Measurements from ENCODE around the gene SQSTM1.
"Not testable (repeated sequence)": the region's sequence is repeated elsewhere in the genome, so short reads cannot be mapped to it uniquely, and the experiment has no call there.

SQSTM1 gene

DNA sequence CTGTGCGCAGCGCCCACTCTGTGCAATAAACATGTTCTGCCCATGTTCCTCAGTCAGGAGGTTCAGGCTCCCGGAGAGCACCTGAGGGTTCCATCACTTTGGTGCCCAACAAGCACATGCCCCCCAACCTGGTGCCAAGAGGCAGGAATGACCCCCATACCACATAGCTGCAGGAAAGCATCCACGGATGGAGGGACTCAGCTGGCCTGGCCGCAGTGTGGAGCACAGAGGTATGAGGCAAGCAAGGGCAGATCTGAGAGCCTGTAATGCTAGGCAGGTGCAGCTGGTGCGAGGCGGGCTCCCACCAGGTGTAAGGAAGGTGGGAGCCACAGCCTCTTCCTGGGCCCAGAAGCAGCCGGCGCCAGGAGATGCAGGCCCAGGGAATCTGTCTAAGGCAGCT, 42.2 kb downstream of the SQSTM1 start:
- H3K27ac Mint-ChIP-seq, result no peak overlapping the region
- no peak overlapping the region for H3K4me3 Mint-ChIP-seq
- peaks cover 19% of the 10 kb centered on the region for H3K4me1 Mint-ChIP-seq (ENCODE audit: low read depth)
- no peak for DNase-seq
- H3K9me3 Mint-ChIP-seq, result no peaks in the 10 kb centered on the region
- no peaks in the 10 kb centered on the region for H3K27me3 Mint-ChIP-seq
- peaks cover 65% of the 10 kb centered on the region for H3K36me3 Mint-ChIP-seq (ENCODE audit: low read depth)

GRCh38 chr5:179863449-179864085, 42.9 kb downstream of the SQSTM1 start:
- H3K4me1 Mint-ChIP-seq (ENCODE audit: low read depth), result peaks cover 16% of the 10 kb centered on the region
- H3K4me3 Mint-ChIP-seq, result no peak overlapping the region
- no peak for DNase-seq
- peaks cover 66% of the 10 kb centered on the region for H3K36me3 Mint-ChIP-seq (ENCODE audit: low read depth)
- no peaks in the 10 kb centered on the region for H3K27me3 Mint-ChIP-seq
- no peaks in the 10 kb centered on the region for H3K9me3 Mint-ChIP-seq
- H3K27ac Mint-ChIP-seq, result no peak overlapping the region

DNA sequence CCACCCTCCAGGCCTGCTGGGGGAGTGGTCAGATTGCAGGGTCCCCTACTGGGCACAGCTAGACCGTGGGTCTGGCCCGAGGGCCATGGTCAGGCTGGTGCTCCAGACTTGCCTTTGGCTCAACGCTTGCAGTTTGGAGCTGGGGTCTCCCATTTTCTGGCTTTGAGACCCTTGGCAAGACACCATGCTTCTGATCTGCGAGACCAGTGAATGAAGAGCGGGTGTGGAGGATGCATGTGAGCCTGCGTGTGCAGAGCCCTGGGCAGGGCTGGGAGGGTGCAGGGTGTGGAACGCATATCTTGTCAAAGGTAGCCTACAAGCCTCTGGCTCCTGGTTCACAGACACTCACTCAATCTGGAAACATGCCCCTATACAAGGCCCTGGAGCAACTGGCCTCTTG, 44.0 kb downstream of the SQSTM1 start:
- Mint-ChIP-seq H3K4me1 (ENCODE audit: low read depth) (peaks cover 13% of the 10 kb centered on the region), H3K27me3 (no peaks in the 10 kb centered on the region), H3K4me3 (no peak overlapping the region), H3K36me3 (ENCODE audit: low read depth) (peaks cover 75% of the 10 kb centered on the region), H3K9me3 (no peaks in the 10 kb centered on the region), H3K27ac (no peak overlapping the region)
- DNase-seq, result no peak

DNA sequence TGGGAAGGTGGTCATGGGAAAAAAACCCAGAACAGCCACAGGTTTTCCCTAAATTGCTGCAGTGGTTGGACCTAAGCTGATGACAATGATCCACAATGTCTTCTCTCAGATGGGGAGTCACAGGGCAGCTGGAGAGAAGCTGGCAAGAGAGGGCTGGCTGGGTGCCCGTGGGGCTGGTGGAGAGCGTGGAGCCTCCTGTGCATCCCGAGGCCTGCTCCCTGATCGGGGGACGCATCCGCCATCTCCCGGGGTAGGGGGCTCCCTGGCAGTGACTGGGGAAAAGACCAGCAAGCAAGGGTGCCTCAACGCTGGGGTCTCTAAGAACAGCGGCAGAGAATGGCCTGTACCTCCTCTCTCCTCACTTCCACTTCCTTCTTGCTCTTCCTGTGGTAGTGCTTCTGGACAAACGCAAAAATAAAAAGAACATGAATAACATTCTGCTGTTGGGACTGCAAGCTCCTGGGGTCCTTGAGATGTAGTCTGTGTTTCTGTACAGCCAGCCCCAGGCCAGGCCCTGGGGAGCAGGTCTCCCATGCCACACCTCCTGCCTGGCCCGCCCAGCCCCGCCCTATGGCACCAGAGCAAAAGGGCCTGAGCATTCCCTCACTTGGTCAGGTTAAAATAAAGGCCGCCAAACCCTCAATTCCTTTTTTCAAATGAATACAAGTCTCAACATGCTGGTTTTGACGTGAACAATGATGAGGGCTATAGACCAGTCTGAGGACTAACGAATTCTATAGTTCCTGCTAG, 45.0 kb downstream of the SQSTM1 start:
- Mint-ChIP-seq H3K9me3 (no peaks in the 10 kb centered on the region), H3K27me3 (no peaks in the 10 kb centered on the region), H3K4me1 (ENCODE audit: low read depth) (peaks cover 7% of the 10 kb centered on the region), H3K4me3 (no peak overlapping the region), H3K36me3 (ENCODE audit: low read depth) (peaks cover 79% of the 10 kb centered on the region), H3K27ac (peak overlapping the region; percentile 22)
- DNase-seq, result no peak

- Mint-ChIP-seq H3K27ac (peak overlapping the region; percentile 44), H3K4me3 (no peak overlapping the region), H3K27me3 (no peaks in the 10 kb centered on the region), H3K4me1 (ENCODE audit: low read depth) (peaks cover 7% of the 10 kb centered on the region), H3K9me3 (no peaks in the 10 kb centered on the region), H3K36me3 (ENCODE audit: low read depth) (peaks cover 87% of the 10 kb centered on the region)
- peak; percentile 41 for DNase-seq
Measured at GRCh38 chr5:179866241-179867078, 45.8 kb downstream of the SQSTM1 start.

GRCh38 chr5:179867079-179867465, 46.4 kb downstream of the SQSTM1 start:
- DNase-seq, result no peak
- peaks cover 84% of the 10 kb centered on the region for H3K36me3 Mint-ChIP-seq (ENCODE audit: low read depth)
- H3K9me3 Mint-ChIP-seq, result no peaks in the 10 kb centered on the region
- H3K27me3 Mint-ChIP-seq, result no peaks in the 10 kb centered on the region
- no peak overlapping the region for H3K4me3 Mint-ChIP-seq
- H3K27ac Mint-ChIP-seq, result peak overlapping the region; percentile 74
- peaks cover 7% of the 10 kb centered on the region for H3K4me1 Mint-ChIP-seq (ENCODE audit: low read depth)

- peaks cover 84% of the 10 kb centered on the region for H3K36me3 Mint-ChIP-seq (ENCODE audit: low read depth)
- no peaks in the 10 kb centered on the region for H3K9me3 Mint-ChIP-seq
- H3K27me3 Mint-ChIP-seq, result no peaks in the 10 kb centered on the region
- peaks cover 7% of the 10 kb centered on the region for H3K4me1 Mint-ChIP-seq (ENCODE audit: low read depth)
- H3K4me3 Mint-ChIP-seq, result no peak overlapping the region
- H3K27ac Mint-ChIP-seq, result peak overlapping the region; percentile 74
- DNase-seq, result no peak
Measured at GRCh38 chr5:179867476-179867875, 46.8 kb downstream of the SQSTM1 start.

- peaks cover 84% of the 10 kb centered on the region for H3K36me3 Mint-ChIP-seq (ENCODE audit: low read depth)
- no peak for DNase-seq
- H3K9me3 Mint-ChIP-seq, result no peaks in the 10 kb centered on the region
- no peaks in the 10 kb centered on the region for H3K27me3 Mint-ChIP-seq
- H3K4me1 Mint-ChIP-seq (ENCODE audit: low read depth), result peaks cover 7% of the 10 kb centered on the region
- peak overlapping the region; percentile 64 for H3K27ac Mint-ChIP-seq
- H3K4me3 Mint-ChIP-seq, result no peak overlapping the region
Measured at GRCh38 chr5:179868541-179868940, 47.8 kb downstream of the SQSTM1 start.

DNA sequence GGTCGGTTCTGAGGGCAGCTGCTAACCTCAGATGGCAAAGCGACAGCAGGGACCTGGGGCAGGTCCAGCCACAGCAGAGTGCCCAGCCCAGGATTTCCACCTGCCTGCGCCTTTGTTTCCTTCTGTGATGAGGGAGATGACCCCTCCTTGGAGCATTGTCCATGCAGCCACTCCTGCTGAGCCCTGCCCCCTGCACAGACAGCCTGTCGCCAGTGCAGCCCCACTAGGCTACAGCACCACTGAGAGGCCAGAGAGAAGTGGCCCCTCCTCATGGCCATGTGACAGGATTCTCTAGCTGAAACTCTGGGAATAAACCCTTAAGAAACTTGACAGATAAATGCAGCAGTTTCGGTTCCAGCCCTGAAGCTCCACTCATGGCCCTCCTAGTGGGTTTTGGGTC, 48.4 kb downstream of the SQSTM1 start:
- H3K4me1 Mint-ChIP-seq (ENCODE audit: low read depth), result peaks cover 7% of the 10 kb centered on the region
- peaks cover 84% of the 10 kb centered on the region for H3K36me3 Mint-ChIP-seq (ENCODE audit: low read depth)
- H3K4me3 Mint-ChIP-seq, result no peak overlapping the region
- DNase-seq, result no peak
- H3K9me3 Mint-ChIP-seq, result no peaks in the 10 kb centered on the region
- H3K27me3 Mint-ChIP-seq, result no peaks in the 10 kb centered on the region
- peak overlapping the region; percentile 33 for H3K27ac Mint-ChIP-seq

DNA sequence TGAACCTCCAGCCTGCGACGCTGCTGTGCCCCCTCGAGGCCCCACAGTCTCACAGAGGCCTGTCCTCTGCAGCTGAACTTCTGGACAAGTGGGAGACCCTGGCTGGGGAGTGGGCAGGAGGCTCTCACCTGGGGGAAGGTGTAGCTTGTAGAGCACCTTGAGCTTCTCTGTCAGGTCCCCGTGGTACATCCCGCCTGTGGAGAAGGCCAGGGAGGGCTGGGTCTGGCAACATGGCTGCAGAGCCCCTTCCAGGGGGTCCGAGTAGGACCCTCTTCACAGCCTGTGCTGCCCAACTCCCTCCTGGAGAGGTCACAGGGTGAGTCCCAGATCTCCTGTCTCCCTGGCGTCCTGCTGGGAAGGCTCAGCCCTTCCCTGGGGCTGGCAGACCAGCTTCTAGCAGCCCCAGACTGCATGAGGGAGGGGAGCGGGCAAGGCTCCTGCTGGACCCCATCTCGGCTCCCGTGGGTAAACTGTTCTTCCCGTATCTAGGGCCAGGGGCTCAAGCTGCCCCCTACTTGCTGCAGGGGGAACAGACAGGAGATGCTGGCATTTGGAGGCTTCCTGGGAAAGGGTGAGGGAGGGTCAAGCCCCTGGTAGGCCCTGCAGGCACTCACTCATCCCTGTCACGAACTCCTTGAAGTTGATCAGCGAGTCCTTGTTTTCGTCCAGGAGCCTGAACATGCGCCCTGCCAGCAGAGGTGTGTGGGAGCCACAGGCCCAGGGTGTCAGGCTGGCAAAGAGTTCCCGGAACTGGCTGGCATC, 49.1 kb downstream of the SQSTM1 start:
- H3K36me3 Mint-ChIP-seq (ENCODE audit: low read depth), result peaks cover 85% of the 10 kb centered on the region
- H3K27me3 Mint-ChIP-seq, result no peaks in the 10 kb centered on the region
- H3K4me1 Mint-ChIP-seq (ENCODE audit: low read depth), result peaks cover 7% of the 10 kb centered on the region
- no peak overlapping the region for H3K4me3 Mint-ChIP-seq
- no peaks in the 10 kb centered on the region for H3K9me3 Mint-ChIP-seq
- H3K27ac Mint-ChIP-seq, result no peak overlapping the region
- no peak for DNase-seq

DNA sequence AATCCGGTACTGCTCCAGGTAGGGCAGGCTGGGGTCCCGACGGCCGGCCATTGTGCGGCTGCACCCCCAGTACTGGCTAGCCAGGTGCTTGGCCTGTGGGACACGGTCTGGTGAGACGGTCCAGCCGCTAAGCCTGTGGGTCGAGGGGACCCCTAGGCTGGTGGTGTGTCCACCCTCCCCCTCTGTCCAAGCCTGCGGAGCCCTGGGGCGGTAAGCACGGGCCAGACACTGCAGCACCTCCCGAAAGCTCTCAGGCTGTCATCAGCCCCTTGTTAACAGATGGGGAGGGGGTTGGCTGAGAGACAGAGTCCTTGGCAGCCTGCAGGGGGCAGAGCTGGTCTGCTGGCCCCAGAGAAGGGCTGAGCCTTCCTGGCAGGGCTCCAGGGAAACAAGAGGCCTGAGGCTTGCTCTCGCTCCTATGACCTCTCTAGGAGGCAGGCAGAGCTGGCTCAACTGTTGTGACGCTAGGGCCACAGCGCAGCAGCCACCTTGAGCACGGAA, 49.7 kb downstream of the SQSTM1 start:
- DNase-seq, result no peak
- peaks cover 85% of the 10 kb centered on the region for H3K36me3 Mint-ChIP-seq (ENCODE audit: low read depth)
- no peak overlapping the region for H3K4me3 Mint-ChIP-seq
- peaks cover 7% of the 10 kb centered on the region for H3K4me1 Mint-ChIP-seq (ENCODE audit: low read depth)
- no peaks in the 10 kb centered on the region for H3K27me3 Mint-ChIP-seq
- H3K27ac Mint-ChIP-seq, result no peak overlapping the region
- no peaks in the 10 kb centered on the region for H3K9me3 Mint-ChIP-seq

DNA sequence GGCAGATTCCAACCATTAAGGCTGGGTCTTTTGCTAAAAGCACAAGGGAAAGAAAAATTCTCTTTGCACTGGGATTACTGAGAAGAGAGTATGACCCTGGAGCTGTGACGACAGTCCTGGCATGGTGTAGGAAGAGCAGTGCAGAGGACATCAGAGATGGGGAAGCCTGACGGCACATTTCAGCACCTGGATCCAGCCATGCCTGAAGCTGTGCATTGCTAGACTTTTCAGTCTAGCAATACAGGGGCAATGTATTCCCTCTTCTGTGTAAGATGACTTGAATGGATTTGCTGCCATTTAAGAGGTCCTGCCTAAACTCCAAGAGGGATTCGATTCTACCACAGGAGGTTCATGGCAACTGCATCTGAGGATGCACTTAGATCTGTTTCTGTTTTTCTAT, 50.2 kb downstream of the SQSTM1 start:
- H3K27ac Mint-ChIP-seq, result no peak overlapping the region
- peaks cover 7% of the 10 kb centered on the region for H3K4me1 Mint-ChIP-seq (ENCODE audit: low read depth)
- no peaks in the 10 kb centered on the region for H3K9me3 Mint-ChIP-seq
- no peak overlapping the region for H3K4me3 Mint-ChIP-seq
- no peaks in the 10 kb centered on the region for H3K27me3 Mint-ChIP-seq
- no peak for DNase-seq
- peaks cover 86% of the 10 kb centered on the region for H3K36me3 Mint-ChIP-seq (ENCODE audit: low read depth)

GRCh38 chr5:179871533-179871932, 50.8 kb downstream of the SQSTM1 start:
- H3K27ac Mint-ChIP-seq; H3K4me1 Mint-ChIP-seq (ENCODE audit: low read depth); H3K4me3 Mint-ChIP-seq; H3K27me3 Mint-ChIP-seq; DNase-seq; H3K9me3 Mint-ChIP-seq: not testable (repeated sequence)
- peaks cover 88% of the 10 kb centered on the region for H3K36me3 Mint-ChIP-seq (ENCODE audit: low read depth)

Measured in activated T-cell treated with anti-CD3 and anti-CD28 coated beads, Interleukin-2, amount 50 U/mL, for 24 hours (primary cell).